ENCODE results near the gene NT5C1A.

DNA sequence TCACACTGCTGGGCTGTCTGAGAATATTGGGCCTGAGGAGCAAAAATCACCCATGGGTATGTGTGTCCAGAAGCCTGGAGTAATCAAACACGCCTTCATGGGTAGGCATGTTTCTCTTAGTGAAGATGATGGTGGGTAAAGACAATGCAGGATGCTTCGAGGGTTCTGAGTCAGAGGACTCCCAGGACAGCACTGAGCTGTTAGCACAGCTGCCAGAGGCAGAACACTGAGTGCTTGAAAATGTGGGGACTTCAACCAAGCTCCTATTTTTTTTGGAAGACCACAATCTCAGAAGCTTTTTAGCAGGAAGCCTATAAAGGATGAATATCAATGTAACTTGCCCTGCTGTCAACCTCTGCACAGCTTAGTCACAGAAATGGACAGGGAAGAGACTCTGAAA lies 7.9 kb upstream of the NT5C1A start:
- TF ChIP-seq POLR2AphosphoS5 (IDR thresholded peaks at IDR 0.05; ENCODE audit: borderline replicate concordance, low read depth, low read length) = no peak
- TF ChIP-seq EZH2 (IDR thresholded peaks at IDR 0.05) = no peak
- TF ChIP-seq FOXP2 (optimal IDR thresholded peaks at IDR 0.05; ENCODE audit: control extremely low read depth, extremely low read length, insufficient read depth) = no peak
